ENCODE data around the gene KIT.

The KIT gene

GRCh38 chr4:54696649-54697048 lies 38.9 kb downstream of the KIT start:
- no peak for TF ChIP-seq CTCF (IDR thresholded peaks at IDR 0.05; ENCODE audit: low read length, missing control alignments)
- H3K4me3 ChIP-seq (replicated peaks; ENCODE audit: low read depth, low read length): no peak overlapping the region
- DNase-seq (ENCODE audit: low read depth): no peak

GRCh38 chr4:54700986-54701385 lies 43.2 kb downstream of the KIT start:
- DNase-seq (ENCODE audit: low read depth): no peak
- no peak for TF ChIP-seq CTCF (IDR thresholded peaks at IDR 0.05; ENCODE audit: low read length, missing control alignments)
- H3K4me3 ChIP-seq (replicated peaks; ENCODE audit: low read depth, low read length): no peak overlapping the region

GRCh38 chr4:54703182-54703581 lies 45.4 kb downstream of the KIT start:
- no peak for DNase-seq (ENCODE audit: low read depth)
- H3K4me3 ChIP-seq (replicated peaks; ENCODE audit: low read depth, low read length): no peak overlapping the region
- TF ChIP-seq CTCF (IDR thresholded peaks at IDR 0.05; ENCODE audit: low read length, missing control alignments): no peak

GRCh38 chr4:54707406-54707805 lies 49.6 kb downstream of the KIT start:
- H3K4me3 ChIP-seq (replicated peaks; ENCODE audit: low read depth, low read length): no peak overlapping the region
- no peak for TF ChIP-seq CTCF (IDR thresholded peaks at IDR 0.05; ENCODE audit: low read length, missing control alignments)
- no peak for DNase-seq (ENCODE audit: low read depth)

- H3K4me3 ChIP-seq (replicated peaks; ENCODE audit: low read depth, low read length): no peak overlapping the region
- no peak for TF ChIP-seq CTCF (IDR thresholded peaks at IDR 0.05; ENCODE audit: low read length, missing control alignments)
- DNase-seq (ENCODE audit: low read depth): no peak
These were observed 50.9 kb downstream of the KIT start for GRCh38 chr4:54708339-54709279.

- DNase-seq (ENCODE audit: low read depth): peak; percentile 3
- no peak overlapping the region for H3K4me3 ChIP-seq (replicated peaks; ENCODE audit: low read depth, low read length)
- TF ChIP-seq CTCF (IDR thresholded peaks at IDR 0.05; ENCODE audit: low read length, missing control alignments): no peak
These were observed 51.6 kb downstream of the KIT start for GRCh38 chr4:54709400-54709799.

GRCh38 chr4:54712206-54712605 lies 54.4 kb downstream of the KIT start:
- no peak for TF ChIP-seq CTCF (IDR thresholded peaks at IDR 0.05; ENCODE audit: low read length, missing control alignments)
- H3K4me3 ChIP-seq (replicated peaks; ENCODE audit: low read depth, low read length): no peak overlapping the region
- no peak for DNase-seq (ENCODE audit: low read depth)

Measured in fibroblast of pulmonary artery (primary cell).